ENCODE results near the gene SLC9A9.

SLC9A9 gene

GRCh38 chr3:143510601-143511000 lies 337.7 kb downstream of the SLC9A9 start:
- no peak for TF ChIP-seq CTCF (IDR thresholded peaks at IDR 0.05; ENCODE audit: low read depth, low read length, missing control alignments)
- no peak for DNase-seq (ENCODE audit: low read depth)
- no peak overlapping the region for H3K4me3 ChIP-seq (ENCODE audit: low read depth, low read length)

DNA sequence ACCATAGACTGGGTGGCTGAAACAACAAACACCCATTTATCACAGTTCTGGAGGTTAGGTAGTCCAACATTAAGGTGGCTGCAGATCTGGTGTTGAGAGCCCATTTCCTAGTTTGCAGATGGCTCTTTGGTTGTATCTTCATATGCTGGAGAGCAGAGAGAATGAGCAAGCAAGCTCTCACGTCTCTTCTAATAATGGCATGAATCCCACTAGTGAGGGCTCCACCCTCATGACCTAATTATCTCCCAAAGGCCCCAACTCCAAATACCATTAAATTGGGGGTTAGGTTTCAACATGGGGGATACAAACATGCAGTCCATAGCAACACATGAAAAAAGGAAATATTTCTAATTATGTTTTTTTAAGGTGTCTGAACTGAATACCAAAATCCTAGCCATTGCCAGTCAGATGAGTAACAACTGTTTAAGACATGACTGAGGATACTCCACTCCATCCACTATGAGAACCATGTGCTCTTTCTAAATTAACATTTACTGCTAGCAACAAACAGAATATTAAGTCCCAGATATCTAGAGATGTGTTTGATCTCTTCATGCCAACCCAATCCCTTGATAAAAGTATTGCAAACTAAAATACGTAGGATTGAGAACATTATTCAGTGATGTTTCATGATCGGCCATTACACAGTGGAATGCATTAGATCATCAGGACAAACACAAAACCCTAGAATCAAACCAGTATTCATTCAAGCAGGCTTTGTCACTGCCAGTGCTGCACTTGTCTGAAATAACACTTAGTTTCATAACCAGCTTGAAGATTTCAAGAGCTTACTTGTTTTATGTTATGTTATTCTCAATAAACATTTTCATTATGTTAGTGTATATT lies 340.3 kb downstream of the SLC9A9 start:
- no peak for TF ChIP-seq CTCF (IDR thresholded peaks at IDR 0.05; ENCODE audit: low read depth, low read length, missing control alignments)
- DNase-seq (ENCODE audit: low read depth), result no peak
- H3K4me3 ChIP-seq (ENCODE audit: low read depth, low read length), result no peak overlapping the region

GRCh38 chr3:143506190-143506589 lies 342.1 kb downstream of the SLC9A9 start:
- TF ChIP-seq CTCF (IDR thresholded peaks at IDR 0.05; ENCODE audit: low read depth, low read length, missing control alignments), result no peak
- no peak for DNase-seq (ENCODE audit: low read depth)
- no peak overlapping the region for H3K4me3 ChIP-seq (ENCODE audit: low read depth, low read length)

- no peak overlapping the region for H3K4me3 ChIP-seq (ENCODE audit: low read depth, low read length)
Measured at GRCh38 chr3:143503325-143503885, 344.9 kb downstream of the SLC9A9 start.

DNA sequence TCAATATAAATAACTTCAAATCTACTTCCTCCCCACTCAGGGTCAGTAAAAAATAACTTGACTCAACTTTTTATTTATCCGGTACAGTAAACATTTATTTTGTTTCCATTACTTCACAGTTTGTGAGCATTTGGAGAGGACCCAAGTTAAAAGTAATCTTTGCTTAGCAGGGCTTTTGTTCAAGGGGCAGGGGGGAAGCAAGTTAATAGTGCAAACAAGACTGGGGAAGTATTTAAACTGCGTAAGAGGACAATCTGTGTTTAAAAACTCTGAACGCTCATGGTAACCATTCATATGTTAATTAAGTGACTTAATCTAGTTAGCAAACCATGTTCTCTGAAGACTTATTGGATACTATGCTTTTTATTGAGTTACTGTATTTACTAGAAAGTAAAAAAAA lies 346.2 kb downstream of the SLC9A9 start:
- no peak overlapping the region for H3K4me3 ChIP-seq (ENCODE audit: low read depth, low read length)
- DNase-seq (ENCODE audit: low read depth), result no peak
- no peak for TF ChIP-seq CTCF (IDR thresholded peaks at IDR 0.05; ENCODE audit: low read depth, low read length, missing control alignments)

More at GRCh38 chr3:143503325-143503885, 344.9 kb downstream of the SLC9A9 start:
- DNase-seq (ENCODE audit: low read depth), result no peak
- TF ChIP-seq CTCF (IDR thresholded peaks at IDR 0.05; ENCODE audit: low read depth, low read length, missing control alignments), result no peak

GRCh38 chr3:143497382-143497781 lies 350.9 kb downstream of the SLC9A9 start:
- no peak overlapping the region for H3K4me3 ChIP-seq (ENCODE audit: low read depth, low read length)
- no peak for DNase-seq (ENCODE audit: low read depth)
- no peak for TF ChIP-seq CTCF (IDR thresholded peaks at IDR 0.05; ENCODE audit: low read depth, low read length, missing control alignments)
